ENCODE data around the gene ZSCAN12. TPM values are rescaled to one million over a fixed set of nuclear protein-coding genes. Genes with fewer than 3 reads are reported as not detected.

Gene ZSCAN12
- total and polyA plus RNA-seq, 10 of the 15 experiments (the other 5 are each of a cell fraction or from before 2014, with no cell fraction given) = 1.2 to 12.2 (median 7.4) TPM

- CTCF ChIA-PET = no interaction called here
- POLR2A ChIA-PET = no interaction called here
- BruUV-seq (replicated peaks) = no TSS peak
Measured at GRCh38 chr6:28423546-28423945, 24.0 kb upstream of the ZSCAN12 start.

More at GRCh38 chr6:28423546-28423945, 24.0 kb upstream of the ZSCAN12 start:
- RAD21 ChIA-PET (ENCODE audit: unreplicated experiment) = no interaction called here
- Histone ChIP-seq H3K9ac (ENCODE audit: control insufficient read depth, insufficient read depth, low read length) (no peak overlapping the region), H3K79me2 (ENCODE audit: control insufficient read depth, insufficient read depth, low read length) (no peaks in the 10 kb centered on the region), H3K4me3 (no peak overlapping the region), H3K4me2 (ENCODE audit: control insufficient read depth, insufficient read depth) (no peak overlapping the region), H3K9me3 (replicated peaks; ENCODE audit: control insufficient read depth, insufficient read depth, low read length) (no peaks in the 10 kb centered on the region; the same call in 2 of the 3 replicates), H3K4me1 (ENCODE audit: control insufficient read depth, insufficient read depth, low read length) (no peaks in the 10 kb centered on the region), H2AFZ (ENCODE audit: control insufficient read depth, low read depth, low read length) (no peak overlapping the region), H4K20me1 (ENCODE audit: control insufficient read depth, insufficient read depth) (no peaks in the 10 kb centered on the region), H3K27me3 (replicated peaks in 1 of 2; ENCODE audit: control insufficient read depth in 2 of 2, insufficient read depth in 2 of 2, low read length in 1 of 2) (no peaks in the 10 kb centered on the region), H3K36me3 (ENCODE audit: control insufficient read depth in 2 of 2, insufficient read depth in 2 of 2, low read length in 1 of 2) (no peaks in the 10 kb centered on the region), H3K27ac (ENCODE audit: control insufficient read depth, insufficient read depth) (no peak overlapping the region)
- no peak for FAIRE-seq
- ATAC-seq = no peak
- DNase-seq (ENCODE audit: low read depth, low spot score) = no peak
- in situ Hi-C loops (cut with MboI) (no loop called here), intact Hi-C loops (cut with micrococcal nuclease; ENCODE audit: unreplicated experiment) (no loop called here)
- 80% methylated on average over 1 of the region's 1 CpG for WGBS (ENCODE audit: insufficient coverage, insufficient replicate concordance, low lambda C conversion rate, missing lambda C conversion rate)
- TF ChIP-seq FOXK2 (IDR thresholded peaks at IDR 0.05) = no peak
- TF ChIP-seq JUNB (IDR thresholded peaks at IDR 0.05) = no peak
- no peak for TF ChIP-seq RBBP5 (conservative IDR thresholded peaks at IDR 0.05)
- no peak for TF ChIP-seq NKRF (conservative IDR thresholded peaks at IDR 0.05)
- TF ChIP-seq FOXM1 (IDR thresholded peaks at IDR 0.05; ENCODE audit: low read depth, low read length) = no peak
- TF ChIP-seq GATAD2B (conservative IDR thresholded peaks at IDR 0.05; ENCODE audit: low read depth) = no peak
- TF ChIP-seq CREB1 (IDR thresholded peaks at IDR 0.05; ENCODE audit: low read depth) = no peak
- no peak for TF ChIP-seq SMAD5 (IDR thresholded peaks at IDR 0.05; ENCODE audit: low read depth)
- TF ChIP-seq, protein P1, sequence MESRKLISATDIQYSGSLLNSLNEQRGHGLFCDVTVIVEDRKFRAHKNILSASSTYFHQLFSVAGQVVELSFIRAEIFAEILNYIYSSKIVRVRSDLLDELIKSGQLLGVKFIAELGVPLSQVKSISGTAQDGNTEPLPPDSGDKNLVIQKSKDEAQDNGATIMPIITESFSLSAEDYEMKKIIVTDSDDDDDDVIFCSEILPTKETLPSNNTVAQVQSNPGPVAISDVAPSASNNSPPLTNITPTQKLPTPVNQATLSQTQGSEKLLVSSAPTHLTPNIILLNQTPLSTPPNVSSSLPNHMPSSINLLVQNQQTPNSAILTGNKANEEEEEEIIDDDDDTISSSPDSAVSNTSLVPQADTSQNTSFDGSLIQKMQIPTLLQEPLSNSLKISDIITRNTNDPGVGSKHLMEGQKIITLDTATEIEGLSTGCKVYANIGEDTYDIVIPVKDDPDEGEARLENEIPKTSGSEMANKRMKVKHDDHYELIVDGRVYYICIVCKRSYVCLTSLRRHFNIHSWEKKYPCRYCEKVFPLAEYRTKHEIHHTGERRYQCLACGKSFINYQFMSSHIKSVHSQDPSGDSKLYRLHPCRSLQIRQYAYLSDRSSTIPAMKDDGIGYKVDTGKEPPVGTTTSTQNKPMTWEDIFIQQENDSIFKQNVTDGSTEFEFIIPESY (IDR thresholded peaks at IDR 0.05) = no peak
- TF ChIP-seq STAT1 (conservative IDR thresholded peaks at IDR 0.05) = no peak
- no peak for TF ChIP-seq NFYA (IDR thresholded peaks at IDR 0.05; ENCODE audit: borderline replicate concordance, low read depth, low read length)
- TF ChIP-seq HCFC1 (IDR thresholded peaks at IDR 0.05; ENCODE audit: low read length) = no peak
- TF ChIP-seq EGR1 (IDR thresholded peaks at IDR 0.05; ENCODE audit: borderline replicate concordance in 1 of 2, low read depth in 2 of 2, low read length in 2 of 2) = no peak
- no peak for TF ChIP-seq BACH1 (IDR thresholded peaks at IDR 0.05; ENCODE audit: borderline replicate concordance)
- SMC1A ChIA-PET (ENCODE audit: uncharacterized antibody, unreplicated experiment) = no interaction called here

Measured in GM12878 (cell line).